Cardiac muscle cell (in vitro differentiated cells and primary cell): ENCODE data around the gene SNX24. TPM values are rescaled to one million over a fixed set of nuclear protein-coding genes. Genes with fewer than 3 reads are reported as not detected.

ENCODE experiments used
- DNase-seq, 2 donors: peaks; one replicate each; pipeline versions ENCODE4 v3.0.0 to v3.0.0-alpha.2; 2010 to 2017; ENCODE audit warnings: low read depth in 1 of 2, low spot score in 1 of 2
- H3K27ac ChIP-seq: fragments of 200-600 bp; sonication (generic); 2 replicates; pipeline ENCODE4 v1.5.1; 2016
- H3K27me3 ChIP-seq: fragments of 200-600 bp; sonication (generic); 2 replicates; pipeline ENCODE4 v1.6.0; 2016; ENCODE audit warnings: control low read depth
- H3K36me3 ChIP-seq: fragments of 200-600 bp; sonication (generic); 2 replicates; pipeline ENCODE4 v1.5.1; 2016; ENCODE audit warnings: control low read depth
- H3K4me1 ChIP-seq: fragments of 200-600 bp; sonication (generic); 2 replicates; pipeline ENCODE4 v1.8.1; 2017; ENCODE audit warnings: low read depth, mild to moderate bottlenecking, mixed run types
- H3K4me3 ChIP-seq: fragments of 200-600 bp; sonication (generic); 2 replicates; pipeline ENCODE4 v1.5.1; 2016; ENCODE audit warnings: mild to moderate bottlenecking
- H3K9me3 ChIP-seq: fragments of 200-600 bp; sonication (generic); 2 replicates; pipeline ENCODE4 v1.5.1; 2017; ENCODE audit warnings: low read depth, mild to moderate bottlenecking, control low read depth
- CTCF ChIP-seq: IDR thresholded peaks from 2 replicates; pipeline ENCODE4 v1.5.1; 2012; ENCODE audit warnings: low read depth, mild to moderate bottlenecking, low read length
- polyA plus RNA-seq: library from polyadenylated mRNA; unstranded; fragments of >200 nt; fragmentation: Nextera tagmentation; extraction: Ambion mirVana; gene quantifications from 2 replicates; pipeline ENCODE4 v1.2.1, GENCODE V29; 2016
- total RNA-seq: library from RNA; depleted of rRNA; stranded (reverse); fragments of >200 nt; gene quantifications from 2 replicates; pipeline ENCODE4 v1.2.3, GENCODE V29; 2016

SNX24 gene
- total and polyA plus RNA-seq, 2 experiments from 2014 or later, result 13.4 to 26.5 TPM

- H3K36me3 ChIP-seq, result no peaks in the 10 kb centered on the region
- no peaks in the 10 kb centered on the region for H3K27me3 ChIP-seq
- H3K9me3 ChIP-seq, result no peaks in the 10 kb centered on the region
- DNase-seq, result peak in 1 of 2 donors; percentile 49
- no peak overlapping the region for H3K27ac ChIP-seq
- no peak overlapping the region for H3K4me3 ChIP-seq
- H3K4me1 ChIP-seq, result no peaks in the 10 kb centered on the region
- TF ChIP-seq CTCF, result no peak
Observed at GRCh38 chr5:122870219-122870856, 24.9 kb downstream of the SNX24 start.

GRCh38 chr5:122871661-122872060 lies 26.2 kb downstream of the SNX24 start:
- Histone ChIP-seq H3K36me3 (no peaks in the 10 kb centered on the region), H3K4me1 (no peaks in the 10 kb centered on the region), H3K27me3 (no peaks in the 10 kb centered on the region), H3K27ac (no peak overlapping the region), H3K9me3 (no peaks in the 10 kb centered on the region), H3K4me3 (no peak overlapping the region)
- DNase-seq, result no peak
- no peak for TF ChIP-seq CTCF

- H3K36me3 ChIP-seq, result no peaks in the 10 kb centered on the region
- no peaks in the 10 kb centered on the region for H3K4me1 ChIP-seq
- no peaks in the 10 kb centered on the region for H3K9me3 ChIP-seq
- no peak overlapping the region for H3K27ac ChIP-seq
- no peak overlapping the region for H3K4me3 ChIP-seq
- peak in 1 of 2 donors; percentile 4 for DNase-seq
- TF ChIP-seq CTCF, result no peak
- H3K27me3 ChIP-seq, result no peaks in the 10 kb centered on the region
Observed at GRCh38 chr5:122874179-122874875, 28.9 kb downstream of the SNX24 start.

- no peak for TF ChIP-seq CTCF
- H3K4me1 ChIP-seq, result no peaks in the 10 kb centered on the region
Observed at GRCh38 chr5:122877518-122877917, 32.1 kb downstream of the SNX24 start.

GRCh38 chr5:122879076-122879475 lies 33.7 kb downstream of the SNX24 start:
- H3K4me1 ChIP-seq, result no peaks in the 10 kb centered on the region
- TF ChIP-seq CTCF, result no peak
- DNase-seq, result no peak
- no peaks in the 10 kb centered on the region for H3K9me3 ChIP-seq
- H3K27me3 ChIP-seq, result no peaks in the 10 kb centered on the region
- no peaks in the 10 kb centered on the region for H3K36me3 ChIP-seq
- H3K4me3 ChIP-seq, result no peak overlapping the region
- no peak overlapping the region for H3K27ac ChIP-seq

More at GRCh38 chr5:122877518-122877917, 32.1 kb downstream of the SNX24 start:
- Histone ChIP-seq H3K27ac (no peak overlapping the region), H3K36me3 (no peaks in the 10 kb centered on the region), H3K27me3 (no peaks in the 10 kb centered on the region), H3K9me3 (no peaks in the 10 kb centered on the region), H3K4me3 (no peak overlapping the region)
- DNase-seq, result no peak
